HG03064 (cell line): ENCODE data around the gene PLCH1.

Experiments
- ATAC-seq: cut with Tn5 transposase; IDR thresholded peaks from one replicate; pipeline ENCODE4 v1.9.1; 2021; ENCODE audit warnings: low read depth; ENCODE audit not compliant: unreplicated experiment

Gene PLCH1

GRCh38 chr3:155744626-155745324 is at the start of gene PLCH1:
Gene PLCH1, minus strand, starts transcription at chr3:155745071. Its CDS starts 40,847 bp downstream, at chr3:155704224.
- peak; percentile 62 for ATAC-seq

GRCh38 chr3:155792532-155792931 is 47.7 kb upstream of the PLCH1 start:
- ATAC-seq, result no peak

GRCh38 chr3:155791190-155791589 is 46.3 kb upstream of the PLCH1 start:
- ATAC-seq, result no peak

- no peak for ATAC-seq
These were observed 45.5 kb upstream of the PLCH1 start for GRCh38 chr3:155790272-155790925.

- no peak for ATAC-seq
These were observed 40.9 kb upstream of the PLCH1 start for GRCh38 chr3:155785662-155786295.

GRCh38 chr3:155782390-155782953 is 37.6 kb upstream of the PLCH1 start:
- ATAC-seq, result no peak

GRCh38 chr3:155780291-155780690 is 35.4 kb upstream of the PLCH1 start:
- no peak for ATAC-seq

- no peak for ATAC-seq
These were observed 33.6 kb upstream of the PLCH1 start for GRCh38 chr3:155778462-155778861.

- ATAC-seq, result no peak
These were observed 27.9 kb upstream of the PLCH1 start for GRCh38 chr3:155772801-155773200.

- no peak for ATAC-seq
These were observed 26.3 kb upstream of the PLCH1 start for GRCh38 chr3:155771126-155771525.

GRCh38 chr3:155766206-155766605 is 21.3 kb upstream of the PLCH1 start:
- ATAC-seq, result no peak

GRCh38 chr3:155763870-155764463 is 19.1 kb upstream of the PLCH1 start:
- ATAC-seq, result no peak

- ATAC-seq, result no peak
These were observed 15.8 kb upstream of the PLCH1 start for GRCh38 chr3:155760653-155761052.

GRCh38 chr3:155757577-155757976 is 12.7 kb upstream of the PLCH1 start:
- ATAC-seq, result no peak

GRCh38 chr3:155753038-155753639 is 8.3 kb upstream of the PLCH1 start:
- no peak for ATAC-seq

- no peak for ATAC-seq
These were observed 3.9 kb upstream of the PLCH1 start for GRCh38 chr3:155748611-155749365.

- ATAC-seq, result no peak
These were observed 3.0 kb upstream of the PLCH1 start for GRCh38 chr3:155747946-155748290.

- ATAC-seq, result no peak
These were observed 2.5 kb upstream of the PLCH1 start for GRCh38 chr3:155747286-155747945.

GRCh38 chr3:155746703-155747102 is 1.8 kb upstream of the PLCH1 start:
- ATAC-seq, result no peak
